GM18870 (cell line): Measurements from ENCODE around the gene OR56A1.

ENCODE experiments used
- ATAC-seq: cut with Tn5 transposase; IDR thresholded peaks from one replicate; pipeline ENCODE4 v1.9.1; 2021; ENCODE audit warnings: moderate library complexity; ENCODE audit not compliant: unreplicated experiment

OR56A1 gene

GRCh38 chr11:5992150-5992549 lies 38.4 kb downstream of the OR56A1 start:
- ATAC-seq: no peak

DNA sequence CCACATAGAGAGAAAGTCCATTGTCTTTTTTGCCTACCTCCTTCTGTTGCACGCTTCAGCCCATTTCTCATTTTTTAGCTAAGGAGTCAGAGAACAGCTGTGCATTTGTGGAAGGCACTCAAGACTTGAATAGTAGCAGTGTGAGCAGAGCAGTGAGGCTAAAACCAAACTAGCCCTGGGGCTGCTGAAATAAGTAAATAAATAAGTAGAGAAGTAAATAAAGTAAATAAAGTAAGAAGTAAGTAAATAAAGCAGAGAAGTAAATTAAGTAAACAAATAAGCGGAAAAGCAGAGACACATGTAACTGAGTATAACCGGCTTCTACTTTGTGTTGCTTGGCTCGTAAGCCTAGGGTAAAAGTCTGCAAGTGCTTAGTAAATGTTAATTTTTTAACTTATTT lies 41.4 kb downstream of the OR56A1 start:
- ATAC-seq: no peak

DNA sequence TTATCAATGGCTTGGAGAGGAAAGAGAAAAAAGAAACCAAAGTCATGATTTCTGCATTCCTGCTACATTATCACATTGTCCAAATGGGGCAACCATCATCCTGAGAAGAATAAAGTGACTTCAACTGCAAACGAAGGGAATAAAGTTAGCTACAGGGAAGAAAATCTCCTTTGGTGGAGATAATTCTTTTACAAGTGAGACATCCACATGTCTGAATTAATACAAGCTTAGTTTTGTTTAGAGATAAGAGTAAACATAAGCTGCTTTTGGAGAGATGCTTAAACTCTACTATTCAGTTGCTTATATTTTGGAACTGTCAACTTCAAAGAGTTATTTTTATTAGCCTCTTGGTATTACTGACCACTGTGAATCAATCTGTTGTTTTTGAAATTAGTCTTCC lies 43.7 kb downstream of the OR56A1 start, which contains the start of gene OR52L1:
Gene OR52L1, minus strand, starts transcription at position 101 of the 400 bp plus-strand sequence. Its CDS starts 55 bp downstream, at position 46.
- no peak for ATAC-seq

- ATAC-seq: no peak
Measured at GRCh38 chr11:5983443-5983842, 47.1 kb downstream of the OR56A1 start.

GRCh38 chr11:5973530-5973929 lies 57.0 kb downstream of the OR56A1 start:
- ATAC-seq: no peak
